GM12878 (cell line): ENCODE measurements around the gene ZMYND19. TPM values are rescaled to one million over a fixed set of nuclear protein-coding genes. Genes with fewer than 3 reads are reported as not detected.

Experiments
- ATAC-seq: fragments of 200-7000 bp; cut with Tn5 transposase; 3 replicates; pipeline ENCODE4 v1.9.1; 2020; ENCODE audit warnings: mild to moderate bottlenecking, moderate library complexity
- BruUV-seq: library from RNA; stranded (reverse); fragments of 400-500 nt; replicated peaks from 2 replicates; lab custom pipeline; 2021; lab: Mats Ljungman, UMichigan
- CTCF ChIA-PET: fragments of 300-600 bp; sonication (Branson Sonifier 250); formaldehyde crosslinking; extraction: SDS; loops from one replicate; lab custom pipeline; 2021; ENCODE audit warnings: inconsistent platforms; lab: Yijun Ruan, JAX
- POLR2A ChIA-PET: fragments of 350-600 bp; formaldehyde crosslinking; extraction: SDS; loops from one replicate; lab custom pipeline; 2021; ENCODE audit warnings: inconsistent platforms; lab: Charles Lee
- RAD21 ChIA-PET: fragments of 300-600 bp; sonication (Branson Sonifier 250); formaldehyde crosslinking; loops from one replicate; lab custom pipeline; 2023; ENCODE audit warnings: antibody characterized with exemption; ENCODE audit not compliant: unreplicated experiment; lab: Charles Lee
- SMC1A ChIA-PET: fragments of 300-600 bp; sonication (Branson Sonifier 250); formaldehyde crosslinking; loops from one replicate; lab custom pipeline; 2023; ENCODE audit not compliant: unreplicated experiment, uncharacterized antibody; lab: Charles Lee
- DNase-seq: peaks from one replicate; pipeline ENCODE4 v3.0.0-alpha.2; 2011; ENCODE audit warnings: low read depth, low spot score
- FAIRE-seq: peaks from 3 replicates; lab custom pipeline; 2011; peaks lifted over from hg19 to GRCh38; lab: Jason Lieb, UNC
- H2AFZ ChIP-seq: 2 replicates; pipeline ENCODE4 v1.6.0; 2011; ENCODE audit warnings: low read depth, low read length, control low read depth; ENCODE audit not compliant: control insufficient read depth
- H3K27ac ChIP-seq: 2 replicates; pipeline ENCODE4 v1.5.1; 2011; ENCODE audit warnings: control low read depth; ENCODE audit not compliant: control insufficient read depth, insufficient read depth
- H3K27me3 ChIP-seq, 2 experiments: replicated peaks in 1 of 2; 2 replicates each; pipeline versions ENCODE4 v1.6.0 to v1.6.1; 2011; ENCODE audit warnings: low read length in 1 of 2; ENCODE audit not compliant: control insufficient read depth in 2 of 2, insufficient read depth in 2 of 2
- H3K36me3 ChIP-seq, 2 experiments: 2 replicates each; pipeline ENCODE4 v1.5.1; 2011; ENCODE audit warnings: low read length in 1 of 2; ENCODE audit not compliant: control insufficient read depth in 2 of 2, insufficient read depth in 2 of 2
- H3K4me1 ChIP-seq: 2 replicates; pipeline ENCODE4 v1.6.1; 2011; ENCODE audit warnings: mild to moderate bottlenecking, low read length, moderate library complexity, mixed read lengths; ENCODE audit not compliant: control insufficient read depth, insufficient read depth
- H3K4me2 ChIP-seq: 2 replicates; pipeline ENCODE4 v1.6.0; 2011; ENCODE audit warnings: control low read depth; ENCODE audit not compliant: control insufficient read depth, insufficient read depth
- H3K4me3 ChIP-seq: fragments of 200-600 bp; sonication (generic); 2 replicates; pipeline ENCODE4 v1.5.1; 2016
- H3K79me2 ChIP-seq: 2 replicates; pipeline ENCODE4 v1.6.0; 2011; ENCODE audit warnings: low read length; ENCODE audit not compliant: control insufficient read depth, insufficient read depth
- H3K9ac ChIP-seq: 2 replicates; pipeline ENCODE4 v1.8.0; 2011; ENCODE audit warnings: low read length, control low read depth, mixed read lengths; ENCODE audit not compliant: control insufficient read depth, insufficient read depth
- H3K9me3 ChIP-seq: replicated peaks from 3 replicates; pipeline ENCODE4 v1.5.1; 2011; ENCODE audit warnings: mild to moderate bottlenecking, low read length; ENCODE audit not compliant: control insufficient read depth, insufficient read depth
- H4K20me1 ChIP-seq: 2 replicates; pipeline ENCODE4 v1.6.0; 2011; ENCODE audit not compliant: control insufficient read depth, insufficient read depth
- BHLHE40 ChIP-seq, 2 experiments: fragments of 450-650 bp in 1 of 2; IDR thresholded peaks; 2 replicates each; pipeline ENCODE4 v1.6.1; 2011 to 2017; ENCODE audit warnings: low read depth in 2 of 2, borderline replicate concordance in 1 of 2, improper control_type of control experiment in 1 of 2, low read length in 1 of 2, mild to moderate bottlenecking in 1 of 2
- CBX5 ChIP-seq: sonication (generic); IDR thresholded peaks from 2 replicates; pipeline ENCODE4 v1.6.1; 2016; ENCODE audit warnings: low read depth, moderate library complexity, mild to moderate bottlenecking, inconsistent platforms
- FOXK2 ChIP-seq: fragments of 450-650 bp; IDR thresholded peaks from 2 replicates; pipeline ENCODE4 v1.6.1; 2017; ENCODE audit warnings: mild to moderate bottlenecking, moderate library complexity
- HDGF ChIP-seq: fragments of 450-650 bp; IDR thresholded peaks from 2 replicates; pipeline ENCODE4 v1.6.1; 2016; ENCODE audit warnings: antibody characterized with exemption
- MTA3 ChIP-seq: IDR thresholded peaks from 2 replicates; pipeline ENCODE4 v1.6.1; 2012; ENCODE audit warnings: low read length, inconsistent platforms, borderline replicate concordance
- PAX5 ChIP-seq: IDR thresholded peaks from 2 replicates; pipeline ENCODE4 v1.6.1; 2011; ENCODE audit warnings: low read depth, low read length, borderline replicate concordance
- POLR2AphosphoS5 ChIP-seq: IDR thresholded peaks from 2 replicates; pipeline ENCODE4 v1.6.1; 2011; ENCODE audit warnings: mild to moderate bottlenecking, low read length, inconsistent platforms
- RAD21 ChIP-seq: IDR thresholded peaks from 2 replicates; pipeline ENCODE4 v1.6.1; 2011; ENCODE audit warnings: mild to moderate bottlenecking, low read depth, low read length, moderate library complexity; ENCODE audit not compliant: insufficient read depth
- RB1 ChIP-seq: fragments of 450-650 bp; formaldehyde crosslinking; IDR thresholded peaks from 2 replicates; pipeline ENCODE4 v1.6.1; 2017; ENCODE audit warnings: mild to moderate bottlenecking, borderline replicate concordance
- RELA ChIP-seq: fragments of 450-650 bp; IDR thresholded peaks from 2 replicates; pipeline ENCODE4 v1.8.0; 2014; ENCODE audit warnings: borderline replicate concordance; ENCODE audit not compliant: partially characterized antibody
- SMAD1 ChIP-seq: fragments of 450-650 bp; IDR thresholded peaks from 2 replicates; pipeline ENCODE4 v1.6.1; 2018; ENCODE audit warnings: mild to moderate bottlenecking, low read depth; ENCODE audit not compliant: partially characterized antibody
- SMAD5 ChIP-seq: IDR thresholded peaks from 2 replicates; pipeline ENCODE4 v1.6.1; 2016; ENCODE audit warnings: antibody characterized with exemption, low read depth
- SMARCA5 ChIP-seq: fragments of 450-650 bp; IDR thresholded peaks from 2 replicates; pipeline ENCODE4 v1.6.1; 2017; ENCODE audit warnings: mild to moderate bottlenecking
- SRF ChIP-seq, 2 experiments: IDR thresholded peaks; 2 replicates each; pipeline ENCODE4 v1.6.1; 2011; ENCODE audit warnings: low read depth in 2 of 2, low read length in 2 of 2, mild to moderate bottlenecking in 1 of 2, moderate library complexity in 1 of 2
- SUPT20H ChIP-seq: IDR thresholded peaks from 2 replicates; pipeline ENCODE4 v1.6.1; 2011; ENCODE audit warnings: low read depth, mild to moderate bottlenecking, low read length, moderate library complexity, borderline replicate concordance; ENCODE audit not compliant: control insufficient read depth
- TAF1 ChIP-seq: IDR thresholded peaks from 2 replicates; pipeline ENCODE4 v1.6.1; 2011; ENCODE audit warnings: mild to moderate bottlenecking, low read depth, low read length, borderline replicate concordance
- WGBS: methylation state at CpG from one replicate; pipeline ENCODE4 v1.1.6; 2016; ENCODE audit warnings: low lambda C conversion rate; ENCODE audit not compliant: insufficient replicate concordance, insufficient coverage; ENCODE audit errors: missing lambda C conversion rate; 5-methylcytosine and 5-hydroxymethylcytosine counted together
- in situ Hi-C: fragments of 300-500 bp; cut with MboI; formaldehyde crosslinking; loops from 9 replicates; pipeline ENCODE4 v1.14.3; 2018; ENCODE audit warnings: mixed read lengths
- intact Hi-C: fragments of 100-400 bp; cut with micrococcal nuclease; formaldehyde crosslinking; loops from one replicate; pipeline ENCODE4 v1.14.2; 2022; ENCODE audit not compliant: unreplicated experiment
- polyA plus RNA-seq, 11 experiments: library from polyadenylated mRNA; depleted of rRNA in 4 of 11; unstranded in 6 of 11; stranded (reverse) in 5 of 11; fragments of >200 nt; fragmentation: Nextera tagmentation in 4 of 11; fragmentation: Illumina TruSeq in 1 of 11; extraction: Ambion mirVana in 4 of 11; extraction: Trizol in 1 of 11; gene quantifications; 1 replicate in 1 of 11; 2 replicates in 10 of 11; pipeline versions ENCODE4 v1.2.1 to v1.2.3, GENCODE V29; 2011 to 2016; ENCODE audit warnings: inconsistent platforms in 2 of 11, missing spikeins in 2 of 11, low read depth in 1 of 11
- total RNA-seq, 4 experiments: library from RNA; depleted of rRNA in 3 of 4; stranded (reverse); fragments of >200 nt in 3 of 4; fragmentation: Illumina TruSeq in 1 of 4; extraction: Trizol in 1 of 4; gene quantifications; 2 replicates each; pipeline versions ENCODE4 v1.2.1 to v1.2.3, GENCODE V29; 2013 to 2021
- TF ChIP-seq, protein P1 (sequence below): IDR thresholded peaks from 2 replicates; pipeline ENCODE4 v1.6.1; 2012; ENCODE audit warnings: low read depth, low read length, improper control_type of control experiment

ZMYND19 gene
- total and polyA plus RNA-seq, 10 of the 15 experiments (the other 5 are each of a cell fraction or from before 2014, with no cell fraction given): 0.84 to 54.8 (median 20.1) TPM

DNA sequence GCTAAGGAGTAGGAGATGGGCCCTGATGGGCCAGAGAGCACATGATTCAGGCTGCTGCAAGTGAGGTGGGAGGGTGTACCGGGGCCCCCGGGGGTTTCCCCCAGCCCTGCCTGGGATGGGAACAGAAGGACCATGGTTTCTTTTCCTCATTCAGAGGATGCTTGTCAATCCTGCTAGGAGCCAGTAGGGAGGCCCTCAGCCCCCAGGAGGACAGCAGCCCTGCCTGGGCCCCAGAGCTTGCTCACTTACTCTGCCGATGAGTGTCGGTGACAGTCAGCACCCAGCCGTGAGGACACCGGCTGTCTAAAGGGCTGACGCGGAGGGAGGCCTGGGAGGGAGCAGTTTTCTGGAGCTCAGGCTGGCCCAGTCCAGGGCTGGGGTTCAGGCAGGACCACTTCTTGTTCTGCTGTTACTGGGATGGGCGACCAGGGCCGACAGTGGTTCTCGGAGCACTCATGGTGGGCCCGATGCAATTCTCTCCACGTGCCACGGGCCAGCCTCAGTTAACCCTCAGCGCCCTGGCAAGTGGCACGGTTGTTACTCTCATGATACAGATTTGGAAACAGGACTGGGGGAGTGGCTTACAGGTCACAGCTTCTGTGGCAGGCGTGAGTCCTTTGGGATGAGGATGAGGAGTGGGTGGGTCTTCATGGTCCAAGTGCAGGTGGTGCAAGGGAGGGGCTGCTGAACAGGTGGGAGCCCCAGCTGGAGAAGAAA is 17.0 kb upstream of the ZMYND19 start:
- CTCF ChIA-PET: interaction anchor here (0.6 kb wide), 1 partner anchor 11 kb away, joined by 3 read pairs; the partner anchor contains the start of gene EHMT1
- intact Hi-C loops: no loop called here
- H3K9ac ChIP-seq: peak overlapping the region; percentile 8; the same call in 1 of the 2 replicates

GRCh38 chr9:137606734-137607138 is 16.4 kb upstream of the ZMYND19 start:
- Histone ChIP-seq H3K27me3 (no peaks in the 10 kb centered on the region), H3K4me2 (peak overlapping the region; percentile 94), H3K4me1 (peaks cover 11% of the 10 kb centered on the region), H3K36me3 (no peaks in the 10 kb centered on the region)
- RAD21 ChIA-PET: no interaction called here
- CTCF ChIA-PET: no interaction called here
- intact Hi-C loops: no loop called here
- POLR2A ChIA-PET: no interaction called here
- TF ChIP-seq MTA3: no peak
- no peak for TF ChIP-seq FOXK2
- TF ChIP-seq POLR2AphosphoS5: no peak
- TF ChIP-seq, protein P1, sequence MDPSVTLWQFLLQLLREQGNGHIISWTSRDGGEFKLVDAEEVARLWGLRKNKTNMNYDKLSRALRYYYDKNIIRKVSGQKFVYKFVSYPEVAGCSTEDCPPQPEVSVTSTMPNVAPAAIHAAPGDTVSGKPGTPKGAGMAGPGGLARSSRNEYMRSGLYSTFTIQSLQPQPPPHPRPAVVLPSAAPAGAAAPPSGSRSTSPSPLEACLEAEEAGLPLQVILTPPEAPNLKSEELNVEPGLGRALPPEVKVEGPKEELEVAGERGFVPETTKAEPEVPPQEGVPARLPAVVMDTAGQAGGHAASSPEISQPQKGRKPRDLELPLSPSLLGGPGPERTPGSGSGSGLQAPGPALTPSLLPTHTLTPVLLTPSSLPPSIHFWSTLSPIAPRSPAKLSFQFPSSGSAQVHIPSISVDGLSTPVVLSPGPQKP: no peak
- no peak for TF ChIP-seq PAX5
- no peak for TF ChIP-seq RB1
- TF ChIP-seq SMAD1: no peak
- TF ChIP-seq SMAD5: no peak
- no peak for TF ChIP-seq SMARCA5
- TF ChIP-seq CBX5: no peak
- TF ChIP-seq SRF (IDR thresholded peaks at IDR 0.05; ENCODE audit: low read depth in 2 of 2, low read length in 2 of 2): no peak
- TF ChIP-seq HDGF: no peak
- no peak for TF ChIP-seq RELA
- no peak for TF ChIP-seq TAF1
- TF ChIP-seq, all 136 proteins: peak for 0
- H3K9ac ChIP-seq: no peak overlapping the region; the same call in 1 of the 2 replicates
- no TSS peak for BruUV-seq
- H2AFZ ChIP-seq: no peak overlapping the region
- SMC1A ChIA-PET: no interaction called here
- in situ Hi-C loops: no loop called here
- FAIRE-seq (no peak), ATAC-seq (no peak), DNase-seq (no peak)
- 79% methylated on average over 13 of the region's 13 CpGs for WGBS
- no peaks in the 10 kb centered on the region for H3K9me3 ChIP-seq
- H3K4me3 ChIP-seq: peak overlapping the region; percentile 76
- no peaks in the 10 kb centered on the region; the same call in 1 of the 2 replicates for H4K20me1 ChIP-seq
- H3K79me2 ChIP-seq: peaks cover 4% of the 10 kb centered on the region
- no peak overlapping the region for H3K27ac ChIP-seq

More for the DNA sequence above, 17.0 kb upstream of the ZMYND19 start:
- Histone ChIP-seq H3K27ac (no peak overlapping the region), H3K27me3 (no peaks in the 10 kb centered on the region), H3K36me3 (no peaks in the 10 kb centered on the region; a peak in 1 of 4 replicates), H4K20me1 (no peaks in the 10 kb centered on the region; the same call in 1 of the 2 replicates), H2AFZ (no peak overlapping the region), H3K4me3 (peak overlapping the region; percentile 76; the same call in 1 of the 2 replicates), H3K79me2 (peaks cover 4% of the 10 kb centered on the region), H3K4me2 (peak overlapping the region; percentile 94), H3K4me1 (peaks cover 11% of the 10 kb centered on the region), H3K9me3 (no peaks in the 10 kb centered on the region)
- no peak for ATAC-seq
- in situ Hi-C loops: no loop called here
- BruUV-seq: TSS peak; percentile 53
- ChIA-PET POLR2A (no interaction called here), RAD21 (no interaction called here), SMC1A (no interaction called here)
- 92% methylated on average over 17 of the region's 17 CpGs for WGBS
- FAIRE-seq: no peak
- no peak for TF ChIP-seq SUPT20H
- no peak for TF ChIP-seq RAD21
- TF ChIP-seq BHLHE40 (IDR thresholded peaks at IDR 0.05; ENCODE audit: borderline replicate concordance in 1 of 2, low read depth in 2 of 2, low read length in 1 of 2): no peak
- TF ChIP-seq SMAD1: no peak
- DNase-seq: no peak
